GM10266 (cell line): ENCODE data around the gene PAX8.
"Not testable (repeated sequence)": the region's sequence is repeated elsewhere in the genome, so short reads cannot be mapped to it uniquely, and the experiment has no call there.

ENCODE experiments used
- DNase-seq: peaks from one replicate; pipeline ENCODE4 v3.0.0; 2012; ENCODE audit errors: extremely low spot score
- CTCF ChIP-seq: IDR thresholded peaks from 2 replicates; pipeline ENCODE4 v1.5.1; 2012; ENCODE audit warnings: mild to moderate bottlenecking, low read depth; ENCODE audit not compliant: control insufficient read depth, insufficient read depth; ENCODE audit errors: missing control alignments

PAX8 gene

DNA sequence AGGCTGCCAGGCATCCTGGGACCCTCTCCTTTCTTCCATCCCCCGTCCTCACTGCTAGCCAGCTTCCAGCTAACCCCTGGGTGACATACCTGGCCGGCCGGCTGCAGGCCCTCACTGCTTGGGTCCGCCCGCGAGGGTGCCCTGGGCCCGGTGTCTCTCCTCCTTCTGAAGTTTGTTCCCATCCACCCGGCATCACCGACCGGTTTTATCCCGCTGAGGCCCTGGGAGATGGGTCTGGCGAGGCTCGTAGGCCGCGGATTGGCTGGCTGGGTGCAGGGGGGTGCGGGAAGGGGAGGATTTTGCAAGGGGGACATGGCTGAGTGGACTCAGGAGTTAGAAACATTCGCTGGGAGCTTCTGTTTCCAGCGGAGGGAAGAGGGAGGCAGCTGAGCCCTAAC, at the start of gene PAX8:
Gene PAX8 (minus strand): TSS at position 180 of the 398 bp plus-strand sequence. CDS start 527 bp downstream, outside the sequence.
- no peak for DNase-seq
- no peak for TF ChIP-seq CTCF

DNA sequence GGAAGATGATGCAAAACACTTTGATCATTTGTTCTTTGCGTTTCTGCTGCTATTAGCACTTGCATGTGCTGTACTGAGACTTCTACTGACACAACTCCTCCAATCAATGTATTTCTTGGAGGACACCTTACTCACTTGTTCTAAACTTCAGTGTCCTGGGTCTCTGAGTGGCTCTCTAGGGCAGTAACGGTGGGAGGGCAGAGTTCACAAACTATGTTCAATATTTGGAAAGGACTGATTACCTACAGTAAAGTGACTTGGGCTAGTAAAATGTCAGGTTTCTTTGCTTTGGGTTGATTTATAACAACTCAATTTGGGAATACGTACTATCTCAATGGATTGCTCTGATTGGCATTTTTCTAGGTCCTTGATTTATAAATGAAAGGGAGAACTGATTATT, 49.3 kb upstream of the PAX8 start:
- TF ChIP-seq CTCF: no peak
- DNase-seq: no peak

DNA sequence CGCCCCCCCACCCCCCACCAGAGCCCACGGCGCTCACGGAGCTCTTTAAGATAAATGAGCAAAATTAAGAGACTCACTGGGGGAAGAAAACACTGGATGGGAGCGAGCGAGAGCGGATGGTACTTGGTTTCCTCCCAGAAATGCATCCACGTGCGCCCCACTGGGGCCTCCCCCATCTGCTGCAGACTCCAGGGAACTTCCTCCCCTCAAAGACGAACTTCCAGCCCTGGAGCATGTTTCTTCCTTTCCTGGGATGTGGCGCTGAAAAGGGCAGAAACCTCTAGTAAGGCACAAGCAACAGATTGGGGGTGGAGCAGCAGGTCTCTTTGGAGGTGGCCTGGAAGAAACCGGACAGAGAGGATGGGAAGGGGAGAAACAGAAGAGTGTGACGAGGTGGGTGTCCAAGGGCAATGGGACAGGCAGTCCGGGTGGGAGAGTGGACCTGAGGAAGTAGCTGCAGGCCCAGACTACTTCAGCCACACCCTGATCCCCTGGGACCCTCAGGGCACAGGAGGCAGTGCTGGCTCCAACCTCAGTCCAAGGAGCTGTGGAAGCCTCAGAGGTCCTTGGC, 46.5 kb upstream of the PAX8 start:
- DNase-seq: not testable (repeated sequence)

DNA sequence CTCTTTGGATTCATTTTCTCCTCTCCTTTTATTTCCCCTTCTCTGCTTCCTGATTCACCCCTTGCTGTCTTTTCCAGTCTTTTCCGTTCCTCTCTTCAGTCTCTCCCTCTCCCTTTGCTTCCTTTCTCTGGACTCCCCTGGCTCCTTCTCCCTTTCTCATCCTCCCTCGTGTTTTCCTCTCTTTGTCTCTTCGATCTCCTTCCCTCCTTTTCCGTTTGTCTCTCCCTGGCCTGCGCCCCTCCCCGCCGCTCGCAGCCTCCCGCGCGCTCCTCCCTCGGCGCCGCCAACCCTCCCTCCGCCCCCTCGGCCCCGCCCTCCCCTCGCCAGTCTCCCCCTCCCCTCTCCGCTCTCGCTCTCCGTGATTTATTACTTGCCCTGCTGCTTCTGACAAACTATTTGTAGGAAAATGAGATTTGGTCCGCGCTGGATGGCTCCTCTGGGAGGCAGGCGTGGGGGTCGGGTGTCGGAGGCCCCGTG, 46.0 kb upstream of the PAX8 start:
- DNase-seq: peak; percentile 64
- TF ChIP-seq CTCF: no peak

DNA sequence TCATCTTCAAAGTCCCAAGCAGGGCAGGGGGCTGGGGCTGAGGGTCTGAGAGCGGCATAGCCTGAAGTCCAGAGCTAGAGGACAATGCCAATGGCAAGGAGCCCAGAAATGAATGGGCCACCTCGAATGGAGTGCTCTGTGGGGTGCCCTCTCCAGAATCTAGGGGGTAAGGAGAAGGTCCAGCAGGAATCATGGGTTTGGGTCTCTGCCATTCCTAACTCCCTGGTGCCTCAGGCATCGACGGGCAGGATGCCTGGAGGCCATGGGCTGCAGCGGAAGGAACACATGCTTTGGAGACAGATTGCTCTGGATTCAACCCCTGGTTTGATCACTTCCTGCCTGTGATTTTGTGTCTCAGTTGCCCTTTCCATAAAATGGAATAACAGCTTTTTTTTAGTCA, 44.4 kb upstream of the PAX8 start:
- DNase-seq: not testable (repeated sequence)

- DNase-seq: not testable (repeated sequence)
Observed at GRCh38 chr2:113320106-113320505, 41.4 kb upstream of the PAX8 start.

- not testable (repeated sequence) for DNase-seq
Observed at GRCh38 chr2:113318941-113319340, 40.2 kb upstream of the PAX8 start.

- no peak for DNase-seq
- TF ChIP-seq CTCF: no peak
Observed at GRCh38 chr2:113316085-113316484, 37.4 kb upstream of the PAX8 start.

- not testable (repeated sequence) for DNase-seq
Observed at GRCh38 chr2:113314663-113315062, 35.9 kb upstream of the PAX8 start.

DNA sequence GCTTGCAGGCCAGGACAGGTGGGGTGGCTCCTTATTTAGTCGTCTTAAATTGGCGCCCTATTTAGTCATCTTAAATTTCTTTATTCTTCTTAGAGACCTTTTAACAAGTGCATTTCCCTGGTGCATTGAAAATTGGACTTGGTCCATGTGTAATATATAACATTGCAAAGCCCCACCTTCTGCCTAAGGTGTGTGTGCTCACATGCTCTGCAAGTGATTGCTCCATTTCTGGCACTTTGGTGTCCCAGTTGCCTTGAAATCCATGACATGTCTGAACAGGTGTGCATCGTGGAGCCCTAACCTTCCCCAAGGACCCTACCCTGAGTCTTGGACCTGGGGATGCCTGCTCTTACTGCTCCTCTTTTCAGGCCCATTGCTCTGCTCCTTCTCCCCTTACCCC, 35.5 kb upstream of the PAX8 start:
- DNase-seq: not testable (repeated sequence)

DNA sequence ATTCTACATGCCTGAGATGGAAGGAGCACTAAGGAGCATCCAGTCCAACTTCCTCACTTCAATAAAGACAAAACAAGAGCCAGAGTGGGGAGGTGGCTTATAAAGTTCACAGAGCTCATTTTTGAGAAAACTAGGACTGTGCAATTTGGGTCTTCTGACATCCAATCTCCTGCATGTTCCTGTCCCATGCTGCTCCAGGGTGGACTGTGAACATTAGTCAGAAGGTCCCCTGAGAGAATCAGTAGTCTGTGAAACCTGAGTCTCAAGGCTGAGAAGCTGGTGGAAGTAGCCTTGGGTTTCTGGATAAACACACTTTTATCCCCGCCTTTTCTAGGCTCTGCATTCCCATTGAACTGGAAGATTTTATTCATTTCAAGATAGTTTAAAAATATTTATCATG, 33.1 kb upstream of the PAX8 start:
- not testable (repeated sequence) for DNase-seq

GRCh38 chr2:113311191-113311590, 32.5 kb upstream of the PAX8 start:
- DNase-seq: not testable (repeated sequence)
